Islet of Langerhans (tissue), 1 donor: ENCODE results near the gene RHOA.

Experiments
- FAIRE-seq: peaks from one replicate; lab custom pipeline; 2011; peaks lifted over from hg19 to GRCh38; lab: Jason Lieb, UNC

The RHOA gene

GRCh38 chr3:49316696-49317457 lies 94.9 kb downstream of the RHOA start:
- no peak for FAIRE-seq

DNA sequence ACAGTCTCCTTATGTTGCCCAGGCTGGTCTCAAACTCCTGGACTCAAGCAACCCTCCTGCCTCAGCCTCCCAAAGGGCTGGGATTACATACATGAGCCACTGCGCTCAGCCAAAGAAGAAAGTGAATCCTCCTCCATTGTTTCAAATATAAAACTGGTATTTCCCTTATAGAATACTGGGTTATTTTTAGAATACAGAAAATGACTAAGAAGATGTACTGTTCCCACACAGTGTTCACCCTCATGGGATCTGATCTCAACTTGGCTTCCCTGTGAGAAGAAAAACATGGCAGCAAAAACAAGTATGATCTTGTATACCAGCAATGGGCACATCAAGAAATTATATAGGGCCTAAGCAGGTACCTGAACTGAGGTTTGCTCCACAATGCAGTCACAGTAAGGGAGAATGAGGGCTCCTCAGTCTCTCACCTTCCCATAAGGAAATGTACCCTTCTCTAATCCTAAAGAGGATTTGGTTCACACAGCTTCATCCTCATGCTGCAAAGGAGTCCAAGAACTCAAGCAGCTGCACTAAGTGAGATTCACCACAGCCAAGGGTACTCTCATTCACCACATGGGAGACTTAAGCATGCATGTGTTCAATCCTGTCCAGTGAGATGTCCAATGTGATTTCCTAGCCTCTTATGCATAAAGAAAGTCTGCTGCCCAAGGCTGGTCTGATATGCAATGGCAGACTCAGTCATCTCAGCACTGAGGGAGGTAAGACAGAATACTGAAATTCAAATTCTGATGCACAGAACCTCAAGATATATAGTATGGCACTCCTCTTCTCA lies 97.7 kb downstream of the RHOA start:
- no peak for FAIRE-seq

GRCh38 chr3:49311283-49311682 lies 100.5 kb downstream of the RHOA start:
- no peak for FAIRE-seq

DNA sequence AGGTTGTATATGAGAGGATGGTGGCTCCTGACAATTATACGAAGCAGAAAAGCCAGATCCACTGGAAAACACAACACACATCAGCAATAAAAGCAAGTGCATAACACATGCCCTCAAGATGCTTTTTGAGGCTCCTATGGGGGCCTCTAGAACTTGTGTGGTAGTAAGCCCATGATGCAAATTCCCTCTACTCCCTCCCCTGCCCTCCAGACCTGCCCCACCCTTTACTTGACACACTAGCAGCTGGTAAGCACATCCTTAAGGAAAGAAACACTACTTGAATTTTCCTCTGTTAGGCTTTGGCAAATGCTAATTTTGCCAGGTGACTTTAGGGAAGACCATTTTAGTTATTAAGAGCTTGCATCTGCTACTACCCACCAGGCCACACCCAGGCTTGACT lies 101.1 kb downstream of the RHOA start:
- FAIRE-seq, result no peak
